Nephron progenitor cell (in vitro differentiated cells): ENCODE measurements around the gene ZNF426.
A peak's percentile ranks its signal among the peaks of the same experiment; 100 is the strongest.
"Not testable (repeated sequence)": the region's sequence is repeated elsewhere in the genome, so short reads cannot be mapped to it uniquely, and the experiment has no call there.

Source experiments
- DNase-seq: peaks from one replicate; pipeline ENCODE4 v3.0.0; 2021
- H3K27ac Mint-ChIP-seq: 2 replicates; pipeline ENCODE4 v1.8.0; 2021; ENCODE audit warnings: mild to moderate bottlenecking, moderate library complexity, mixed read lengths
- H3K27me3 Mint-ChIP-seq: 2 replicates; pipeline ENCODE4 v1.8.0; 2021; ENCODE audit warnings: mild to moderate bottlenecking, low read depth, mixed read lengths; ENCODE audit not compliant: poor library complexity
- H3K36me3 Mint-ChIP-seq: 2 replicates; pipeline ENCODE4 v1.8.0; 2021; ENCODE audit warnings: low read depth, mixed read lengths
- H3K4me1 Mint-ChIP-seq: 2 replicates; pipeline ENCODE4 v1.8.0; 2021; ENCODE audit warnings: mixed read lengths
- H3K4me3 Mint-ChIP-seq: 2 replicates; pipeline ENCODE4 v1.8.0; 2021; ENCODE audit warnings: mild to moderate bottlenecking, moderate library complexity, mixed read lengths
- H3K9me3 Mint-ChIP-seq: 2 replicates; pipeline ENCODE4 v1.8.0; 2021; ENCODE audit warnings: mild to moderate bottlenecking, moderate library complexity, mixed read lengths
- CTCF ChIP-seq: fragments of 200-600 bp; sonication (generic); IDR thresholded peaks from 2 replicates; pipeline ENCODE4 v1.5.0; 2021; ENCODE audit warnings: antibody characterized with exemption

The ZNF426 gene

GRCh38 chr19:9538183-9539058 lies at the start of gene ZNF426:
ZNF426 (minus strand) TSS chr19:9538645; CDS start chr19:9536232, 2,413 bp downstream.
- Mint-ChIP-seq H3K4me3 (peak within 1 kb of the TSS; percentile 94), H3K9me3 (peaks cover 86% of the 10 kb centered on the region), H3K27ac (peak within 1 kb of the TSS; percentile 100), H3K4me1 (no peaks in the 10 kb centered on the region), H3K27me3 (peaks cover 6% of the 10 kb centered on the region), H3K36me3 (peaks cover 69% of the 10 kb centered on the region)
- peak; percentile 78 for DNase-seq
- TF ChIP-seq CTCF: no peak

- Mint-ChIP-seq H3K27me3 (peaks cover 21% of the 10 kb centered on the region), H3K27ac (no peak overlapping the region), H3K9me3 (peaks cover 23% of the 10 kb centered on the region), H3K4me3 (no peak overlapping the region), H3K36me3 (peaks cover 19% of the 10 kb centered on the region), H3K4me1 (no peaks in the 10 kb centered on the region)
- TF ChIP-seq CTCF: peak; percentile 71
- peak; percentile 71 for DNase-seq
Measured at GRCh38 chr19:9586764-9587163, 48.3 kb upstream of the ZNF426 start.

- H3K9me3 Mint-ChIP-seq: peaks cover 48% of the 10 kb centered on the region
- H3K36me3 Mint-ChIP-seq: peaks cover 44% of the 10 kb centered on the region
- H3K4me3 Mint-ChIP-seq: peak within 1 kb of the TSS; percentile 93
- no peaks in the 10 kb centered on the region for H3K4me1 Mint-ChIP-seq
- TF ChIP-seq CTCF: no peak
- peak; percentile 88 for DNase-seq
- H3K27ac Mint-ChIP-seq: peak within 1 kb of the TSS; percentile 97
- H3K27me3 Mint-ChIP-seq: peaks cover 10% of the 10 kb centered on the region
Measured at GRCh38 chr19:9584073-9584833, 45.8 kb upstream of the ZNF426 start, which contains the start of gene ZNF121. ZNF121 (minus strand) TSS chr19:9584504; CDS start chr19:9568097, 16,407 bp downstream.

GRCh38 chr19:9582081-9582725 lies 43.8 kb upstream of the ZNF426 start:
- DNase-seq, H3K27me3 Mint-ChIP-seq, H3K4me1 Mint-ChIP-seq: not testable (repeated sequence)
- Mint-ChIP-seq H3K27ac (peak overlapping the region; percentile 87), H3K36me3 (peaks cover 65% of the 10 kb centered on the region), H3K4me3 (peak overlapping the region; percentile 81), H3K9me3 (peaks cover 69% of the 10 kb centered on the region)

- Mint-ChIP-seq H3K27ac (no peak overlapping the region), H3K36me3 (peaks cover 80% of the 10 kb centered on the region), H3K9me3 (peaks cover 83% of the 10 kb centered on the region), H3K4me3 (peak overlapping the region; percentile 68), H3K4me1 (no peaks in the 10 kb centered on the region), H3K27me3 (peaks cover 3% of the 10 kb centered on the region)
- TF ChIP-seq CTCF: no peak
- no peak for DNase-seq
Measured at GRCh38 chr19:9580728-9581127, 42.3 kb upstream of the ZNF426 start.

GRCh38 chr19:9570255-9570654 lies 31.8 kb upstream of the ZNF426 start:
- Mint-ChIP-seq H3K9me3 (peaks cover 100% of the 10 kb centered on the region), H3K27me3 (peaks cover 7% of the 10 kb centered on the region), H3K4me1 (no peaks in the 10 kb centered on the region), H3K36me3 (peaks cover 100% of the 10 kb centered on the region), H3K27ac (no peak overlapping the region), H3K4me3 (no peak overlapping the region)
- DNase-seq: no peak
- no peak for TF ChIP-seq CTCF
